GM19467 (cell line): ENCODE results near the gene WDR46.
"Not testable (repeated sequence)": the region's sequence is repeated elsewhere in the genome, so short reads cannot be mapped to it uniquely, and the experiment has no call there.

Experiments used
- ATAC-seq: cut with Tn5 transposase; IDR thresholded peaks from one replicate; pipeline ENCODE4 v1.9.1; 2021; ENCODE audit warnings: mild to moderate bottlenecking, moderate library complexity; ENCODE audit not compliant: unreplicated experiment

Gene WDR46

DNA sequence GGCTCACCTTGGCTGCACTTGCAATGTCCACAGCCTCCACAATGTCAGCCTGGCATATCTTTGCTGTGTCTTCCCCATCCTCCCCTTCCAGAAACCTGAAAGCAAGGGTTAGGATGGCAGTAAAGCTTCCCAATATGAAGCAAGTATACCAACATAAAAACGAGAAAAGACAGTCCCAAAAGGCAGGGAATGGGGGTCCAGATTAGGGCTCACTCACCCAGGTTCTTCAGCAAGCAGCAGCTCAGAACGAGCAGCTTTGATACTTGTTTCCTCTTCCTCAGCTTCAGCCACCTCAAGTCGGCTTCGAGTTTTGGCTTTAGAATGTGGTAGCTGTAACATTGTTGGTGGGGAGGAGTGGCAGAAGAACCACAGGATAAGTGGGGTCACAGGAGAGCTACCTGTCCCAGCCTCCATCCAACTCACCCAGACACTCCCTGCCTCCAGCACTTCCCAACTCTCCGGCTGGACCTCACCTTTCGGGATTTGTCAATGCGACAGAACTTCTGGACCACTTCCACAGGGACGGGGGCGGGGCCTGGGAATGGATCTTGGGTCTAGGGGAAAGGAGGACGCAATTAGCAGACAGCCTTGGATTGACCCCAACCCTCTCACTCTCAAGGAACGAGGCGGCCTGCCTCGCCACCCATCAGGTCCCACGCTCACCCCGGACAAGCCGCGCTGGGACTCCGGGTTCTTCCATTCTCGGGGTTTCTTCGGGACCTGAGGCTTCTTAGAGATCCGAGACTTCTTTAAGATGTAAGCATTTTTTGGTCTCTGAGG lies 708 bp downstream of the WDR46 start:
- no peak for ATAC-seq

DNA sequence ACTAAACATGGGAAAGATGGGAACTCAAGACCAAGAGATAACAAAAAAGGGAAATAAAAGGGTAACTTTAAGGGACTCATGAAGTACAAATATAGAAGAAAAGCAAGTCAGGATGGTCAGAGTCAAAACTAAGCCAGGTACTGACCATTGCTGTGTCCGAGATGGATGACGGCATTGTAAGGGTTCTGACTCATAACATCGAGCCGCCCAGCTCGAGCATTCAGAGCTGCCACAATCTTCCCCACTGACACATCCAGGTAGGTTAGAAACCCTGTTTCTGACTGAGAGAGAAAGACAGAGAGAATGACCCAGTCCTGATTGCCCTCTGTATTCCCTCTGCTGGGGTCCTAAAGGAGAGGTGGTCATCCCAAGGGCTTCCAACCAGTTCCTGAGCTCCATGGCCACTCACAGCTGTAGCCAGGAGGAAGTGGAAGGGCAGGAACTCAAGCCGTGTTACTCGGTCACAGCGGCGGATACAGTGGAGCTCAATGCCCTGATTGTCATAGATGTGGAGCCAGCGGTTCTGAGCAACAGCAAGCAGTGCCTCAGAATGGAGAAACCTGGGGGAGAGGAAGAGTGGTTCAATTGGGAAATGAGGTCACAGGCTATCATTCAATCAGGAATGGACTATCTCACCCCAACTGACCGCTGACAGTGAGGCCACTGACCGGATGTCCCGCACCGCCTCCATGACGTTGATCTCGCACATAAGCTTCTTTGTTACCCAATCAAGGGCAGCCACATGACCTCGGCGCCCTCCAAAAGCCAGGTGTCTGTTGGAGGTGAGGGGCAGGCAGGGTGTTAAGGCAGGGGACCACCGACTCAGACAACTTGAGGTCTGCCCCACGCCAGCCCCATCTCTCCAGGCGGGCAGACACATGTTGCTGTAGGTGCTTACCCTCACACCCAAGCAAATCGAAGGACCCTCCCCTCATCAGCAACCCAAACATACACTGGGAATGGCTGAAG lies 1.8 kb downstream of the WDR46 start:
- no peak for ATAC-seq

DNA sequence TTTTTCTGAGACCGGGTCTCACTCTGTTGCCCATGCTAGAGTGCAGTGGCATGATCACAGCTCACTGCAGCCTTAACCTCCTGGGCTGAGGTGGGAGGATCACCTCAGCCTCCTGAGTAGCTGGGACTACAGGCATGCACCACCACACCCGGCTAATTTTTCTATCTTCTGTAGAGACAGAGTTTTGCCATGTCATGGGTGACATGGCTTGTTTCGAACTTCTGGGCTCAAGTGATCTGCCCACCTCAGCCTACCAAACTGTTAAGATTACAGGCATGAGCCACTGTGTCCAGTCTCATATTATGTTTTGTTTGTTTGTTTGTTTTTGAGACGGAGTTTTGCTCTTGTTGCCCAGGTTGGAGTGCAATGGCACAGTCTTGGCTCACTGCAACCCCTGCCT lies 3.8 kb downstream of the WDR46 start:
- not testable (repeated sequence) for ATAC-seq

DNA sequence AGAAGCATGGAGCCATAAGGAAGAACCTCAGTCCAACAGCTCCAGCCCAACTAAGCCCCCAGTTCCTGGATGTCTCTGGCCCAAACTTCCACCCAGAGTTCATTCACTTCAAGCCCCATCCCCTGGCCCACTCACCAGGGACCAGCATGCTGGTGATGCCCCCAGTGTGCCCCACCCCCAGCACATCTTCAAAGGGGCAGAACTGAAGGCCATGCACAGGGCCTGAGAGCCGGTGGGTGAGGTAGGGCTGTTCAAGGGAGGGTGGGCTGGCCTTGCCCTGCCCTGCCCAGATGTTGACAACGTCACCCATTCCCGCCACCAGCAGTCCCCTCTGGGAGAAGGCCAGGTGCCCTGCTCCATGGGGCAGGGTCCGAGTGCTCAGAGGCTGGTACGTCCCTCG lies 8.5 kb downstream of the WDR46 start:
- ATAC-seq = no peak

GRCh38 chr6:33279971-33280511 lies 9.0 kb downstream of the WDR46 start:
- no peak for ATAC-seq

- no peak for ATAC-seq
Observed at GRCh38 chr6:33279257-33279695, 9.8 kb downstream of the WDR46 start.

- no peak for ATAC-seq
Observed at GRCh38 chr6:33278810-33279209, 10.2 kb downstream of the WDR46 start.

DNA sequence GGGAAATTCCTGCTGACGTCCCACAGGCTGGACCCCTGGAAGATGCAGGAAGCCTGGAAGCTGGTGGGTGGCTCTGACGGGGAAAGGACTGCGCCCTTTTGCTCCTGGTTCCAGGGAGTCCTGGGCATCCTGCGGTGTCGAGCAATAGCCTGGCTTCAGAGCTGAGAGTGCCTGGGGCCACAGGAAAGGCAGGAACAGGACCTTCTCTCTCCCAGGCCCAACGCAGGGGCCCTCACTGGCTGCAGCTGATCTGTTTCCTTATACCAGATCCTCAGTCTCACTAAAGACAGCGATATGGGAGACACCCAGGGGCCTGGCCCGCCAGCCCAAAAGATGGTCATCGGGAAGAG lies 10.7 kb downstream of the WDR46 start:
- no peak for ATAC-seq

DNA sequence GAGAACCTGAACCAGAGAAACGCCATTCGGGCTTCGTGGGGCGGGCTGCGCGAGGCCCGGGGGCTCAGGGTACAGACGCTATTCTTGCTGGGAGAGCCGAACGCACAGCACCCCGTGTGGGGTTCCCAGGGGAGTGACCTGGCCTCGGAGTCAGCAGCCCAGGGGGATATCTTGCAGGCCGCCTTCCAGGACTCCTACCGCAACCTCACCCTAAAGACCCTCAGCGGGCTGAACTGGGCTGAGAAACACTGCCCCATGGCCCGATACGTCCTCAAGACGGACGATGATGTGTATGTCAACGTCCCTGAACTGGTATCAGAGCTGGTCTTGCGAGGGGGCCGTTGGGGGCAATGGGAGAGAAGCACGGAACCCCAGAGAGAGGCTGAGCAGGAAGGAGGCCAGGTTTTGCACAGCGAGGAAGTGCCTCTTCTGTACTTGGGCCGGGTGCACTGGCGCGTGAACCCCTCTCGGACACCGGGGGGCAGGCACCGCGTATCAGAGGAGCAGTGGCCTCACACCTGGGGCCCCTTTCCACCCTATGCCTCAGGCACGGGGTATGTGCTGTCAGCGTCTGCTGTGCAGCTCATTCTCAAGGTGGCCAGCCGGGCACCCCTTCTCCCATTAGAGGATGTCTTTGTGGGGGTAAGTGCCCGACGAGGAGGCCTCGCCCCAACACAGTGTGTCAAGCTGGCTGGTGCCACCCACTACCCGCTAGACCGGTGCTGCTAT lies 11.2 kb downstream of the WDR46 start:
- no peak for ATAC-seq

DNA sequence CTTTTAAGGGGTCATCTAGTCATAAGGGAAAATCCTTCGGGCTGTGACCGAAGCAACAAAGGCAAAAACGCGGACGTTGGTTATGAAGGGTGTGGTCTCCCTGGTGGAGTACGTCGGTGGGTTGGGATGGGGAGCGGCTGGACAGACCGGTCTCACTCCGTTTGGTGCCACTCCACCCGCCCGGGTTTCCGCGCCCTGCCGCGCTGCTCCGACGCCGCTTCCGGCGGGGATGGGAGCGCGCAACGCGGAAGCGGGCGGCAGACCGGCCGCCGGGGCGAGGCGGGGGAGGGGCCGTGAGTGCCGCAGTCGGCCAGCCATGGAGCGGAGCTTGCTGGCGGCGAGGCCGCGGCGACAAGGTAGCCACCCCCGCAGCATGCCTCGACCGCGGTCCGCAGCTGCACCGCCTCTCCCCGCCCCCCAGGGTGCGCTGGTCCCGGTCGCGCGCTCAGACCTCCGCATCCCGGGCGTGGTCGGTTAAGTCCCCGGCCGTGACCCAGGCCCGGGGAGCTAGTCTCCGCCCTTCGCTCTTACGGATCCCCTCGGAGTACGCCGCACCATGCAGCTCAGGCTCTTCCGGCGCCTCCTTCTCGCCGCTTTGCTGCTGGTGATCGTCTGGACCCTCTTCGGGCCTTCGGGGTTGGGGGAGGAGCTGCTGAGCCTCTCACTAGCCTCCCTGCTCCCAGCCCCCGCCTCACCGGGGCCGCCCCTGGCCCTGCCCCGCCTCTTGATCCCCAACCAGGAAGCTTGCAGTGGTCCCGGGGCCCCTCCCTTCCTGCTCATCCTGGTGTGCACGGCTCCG lies 12.0 kb downstream of the WDR46 start, which contains the start of gene B3GALT4:
Gene B3GALT4 (plus strand): TSS at position 260 of the 799 bp plus-strand sequence. CDS start 297 bp downstream, at position 557.
- ATAC-seq = peak; percentile 52

- ATAC-seq = no peak
Observed at GRCh38 chr6:33276581-33276863, 12.5 kb downstream of the WDR46 start.

DNA sequence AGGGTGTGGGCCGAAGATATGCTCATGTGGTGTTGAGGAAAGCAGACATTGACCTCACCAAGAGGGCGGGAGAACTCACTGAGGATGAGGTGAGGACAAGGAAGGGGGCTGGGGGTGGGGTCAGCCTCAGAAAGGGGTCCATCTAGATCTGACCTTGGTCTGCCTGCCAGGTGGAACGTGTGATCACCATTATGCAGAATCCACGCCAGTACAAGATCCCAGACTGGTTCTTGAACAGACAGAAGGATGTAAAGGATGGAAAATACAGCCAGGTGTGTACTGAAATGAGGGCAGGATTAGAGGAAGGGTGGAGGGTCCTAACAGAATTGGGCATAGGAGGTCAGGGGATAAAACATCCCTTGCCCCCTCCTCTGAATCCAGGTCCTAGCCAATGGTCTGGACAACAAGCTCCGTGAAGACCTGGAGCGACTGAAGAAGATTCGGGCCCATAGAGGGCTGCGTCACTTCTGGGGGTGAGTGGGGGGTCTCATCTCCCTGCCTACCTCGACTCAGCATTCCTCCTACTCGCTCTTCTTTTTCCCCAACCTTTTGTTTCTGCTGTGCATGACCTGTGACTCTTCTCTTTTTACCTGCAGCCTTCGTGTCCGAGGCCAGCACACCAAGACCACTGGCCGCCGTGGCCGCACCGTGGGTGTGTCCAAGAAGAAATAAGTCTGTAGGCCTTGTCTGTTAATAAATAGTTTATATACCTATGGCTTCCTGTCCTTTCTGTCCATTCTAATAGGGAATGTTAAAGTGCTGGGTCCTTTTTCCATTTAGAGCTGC lies 13.1 kb downstream of the WDR46 start:
- ATAC-seq = not testable (repeated sequence)

DNA sequence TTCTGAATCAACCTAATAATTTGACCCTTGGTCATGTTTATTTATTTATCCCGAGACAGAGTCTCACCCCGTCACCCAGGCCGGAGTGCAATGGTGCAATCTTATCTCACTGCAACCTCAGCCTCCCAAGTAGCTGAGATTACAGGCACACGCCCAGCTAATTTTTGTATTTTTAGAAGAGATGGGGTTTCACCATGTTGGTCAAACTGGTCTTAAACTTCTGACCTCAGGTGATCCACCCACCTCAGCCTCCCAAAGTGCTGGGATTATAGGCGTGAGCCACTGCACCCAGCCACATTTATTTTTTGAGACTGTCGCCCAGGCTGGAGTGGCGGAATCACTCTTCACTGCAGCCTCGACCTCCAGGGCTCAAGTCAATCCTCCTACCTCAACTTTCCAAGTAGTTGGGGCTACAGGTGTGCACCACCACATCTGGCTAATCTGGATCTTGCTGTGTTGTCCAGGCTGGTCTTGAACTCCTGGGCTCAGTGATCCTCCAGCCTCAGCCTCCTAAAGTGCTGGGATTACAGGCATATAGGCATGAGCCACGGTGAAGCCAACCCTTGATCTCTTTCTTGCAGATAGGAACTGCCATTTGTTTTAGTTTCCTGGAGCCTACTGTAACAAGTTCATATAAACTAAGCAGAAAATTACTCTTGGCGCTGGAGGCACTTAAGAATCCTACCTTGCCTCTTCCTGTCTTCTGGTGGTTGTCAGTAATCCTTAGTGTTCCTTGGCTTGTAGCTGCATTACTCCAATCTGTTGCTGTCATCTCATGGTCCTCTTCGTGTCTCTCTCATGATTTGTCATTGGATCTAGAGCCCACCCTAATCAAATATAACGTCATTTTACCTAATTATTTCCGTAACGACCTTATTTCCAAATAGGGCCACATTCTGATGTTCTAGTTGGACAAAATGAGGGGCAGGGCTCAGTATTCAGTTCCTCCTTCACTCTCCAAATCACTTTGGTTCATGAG lies 14.8 kb downstream of the WDR46 start:
- no peak for ATAC-seq

DNA sequence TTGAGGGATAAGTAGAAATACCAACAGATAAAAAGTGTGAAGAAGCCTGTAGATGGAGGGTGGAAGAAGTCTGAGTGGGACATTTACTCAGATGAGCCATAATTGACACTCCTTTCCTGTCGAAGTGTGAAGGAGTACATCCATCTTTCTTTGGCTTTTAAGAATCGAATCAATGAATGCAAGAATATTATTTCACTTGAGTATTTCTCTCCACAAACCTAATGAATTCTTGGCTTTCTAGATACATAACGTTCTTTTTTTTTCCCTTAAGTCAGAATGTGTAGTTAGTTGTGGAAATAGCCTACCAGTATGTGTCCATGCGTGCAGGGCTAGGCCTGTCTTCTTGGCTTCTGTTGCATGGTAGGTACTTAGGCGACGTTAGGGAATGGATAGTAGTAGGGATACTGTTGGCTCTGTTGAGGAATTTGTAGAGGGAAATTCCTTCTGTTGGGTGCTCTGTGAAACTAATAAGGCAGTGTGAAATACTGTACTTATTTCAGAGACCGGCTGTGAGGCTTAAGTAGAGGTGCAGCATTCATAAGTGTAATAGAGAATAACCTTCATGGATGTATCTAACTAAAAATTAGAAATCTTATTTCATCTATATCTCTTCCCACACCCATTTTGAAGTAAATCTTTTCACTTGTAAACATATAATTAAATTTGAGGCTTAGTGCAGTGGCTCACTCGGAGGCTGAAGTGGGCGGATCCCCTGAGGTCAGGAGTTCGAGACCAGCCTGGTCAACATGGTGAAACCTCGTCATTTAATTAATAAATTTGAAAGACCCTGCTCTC lies 15.7 kb downstream of the WDR46 start:
- ATAC-seq = no peak

DNA sequence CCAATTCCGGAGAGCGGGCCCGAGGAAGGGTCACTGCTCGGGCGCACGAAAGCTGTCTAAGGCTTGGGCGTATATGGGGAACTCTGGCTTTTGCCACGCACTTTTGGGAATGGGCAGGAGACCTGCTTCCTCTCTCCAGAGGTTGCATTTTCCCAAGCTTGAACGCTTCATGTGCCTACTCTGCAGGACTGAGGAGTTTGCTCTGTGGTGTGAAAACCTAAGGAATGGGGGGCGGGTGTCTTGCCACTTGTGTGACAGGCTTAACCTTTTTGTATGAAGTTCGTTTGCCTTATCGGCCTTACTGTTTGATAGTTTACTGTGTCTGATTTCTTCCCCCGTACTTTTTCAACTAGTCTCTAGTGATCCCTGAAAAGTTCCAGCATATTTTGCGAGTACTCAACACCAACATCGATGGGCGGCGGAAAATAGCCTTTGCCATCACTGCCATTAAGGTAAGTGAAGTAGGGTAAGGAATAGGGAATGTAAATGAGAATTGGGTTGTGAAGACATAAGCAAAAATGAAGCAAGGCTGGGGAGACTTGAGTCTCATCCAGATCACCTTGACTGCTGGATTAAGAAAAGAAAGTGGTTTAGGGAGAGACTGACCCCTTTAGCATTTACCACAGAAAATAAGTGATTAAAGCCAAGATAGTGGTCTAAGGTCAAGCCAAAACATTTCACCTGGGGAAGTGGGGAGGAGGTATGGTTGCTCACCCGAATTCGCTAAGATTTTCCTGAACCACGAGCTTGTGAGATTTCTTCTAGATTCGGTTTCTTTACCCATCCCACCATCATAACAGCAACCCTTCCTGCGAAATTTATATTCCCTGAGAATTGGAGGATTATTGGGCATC lies 16.5 kb downstream of the WDR46 start:
- no peak for ATAC-seq

DNA sequence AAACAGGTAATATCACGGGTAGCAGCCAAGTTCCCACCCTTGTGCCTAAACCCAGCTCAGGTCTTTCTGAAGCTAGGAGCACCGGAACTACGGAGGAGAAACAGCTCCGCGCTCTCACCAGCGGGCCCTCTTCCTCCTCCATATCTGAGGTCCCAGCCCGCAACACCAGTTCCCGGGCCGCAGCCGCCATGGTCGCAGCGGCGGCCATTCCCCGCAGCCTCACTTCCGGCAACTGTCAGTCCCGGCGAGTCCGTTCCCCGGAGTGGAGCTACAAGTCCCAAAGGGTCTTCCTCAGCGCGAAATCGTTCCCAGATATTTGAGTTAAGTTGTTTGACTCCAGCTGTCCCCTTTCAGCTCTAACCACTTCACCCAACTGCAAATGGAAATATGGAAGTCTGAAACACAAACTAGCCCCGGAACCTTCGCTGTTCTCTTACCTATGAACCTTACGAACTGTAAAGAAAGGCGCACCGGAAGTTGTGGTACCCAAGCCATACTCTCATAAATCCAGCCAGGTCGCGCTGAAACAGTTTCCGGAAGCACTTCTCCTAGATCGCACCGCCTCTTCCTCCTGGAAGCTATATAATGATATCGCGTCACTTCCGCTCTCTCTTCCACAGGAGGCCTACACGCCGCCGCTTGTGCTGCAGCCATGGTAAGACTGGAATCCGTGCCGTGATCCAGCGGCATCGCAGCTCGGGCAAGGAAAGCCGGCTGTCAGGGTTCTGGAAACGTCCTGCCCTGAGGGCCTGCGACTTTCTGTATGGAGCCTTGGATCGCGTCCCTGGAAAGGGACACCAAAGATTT lies 17.4 kb downstream of the WDR46 start, which contains the start of the genes RPS18 and VPS52:
Gene RPS18 (plus strand): TSS at position 608 of the 807 bp plus-strand sequence. CDS start 45 bp downstream, at position 653.
Gene VPS52 (minus strand): TSS at position 409 of the 807 bp plus-strand sequence. CDS start 201 bp downstream, at position 208.
- ATAC-seq = peak; percentile 79
